Chondrocyte (in vitro differentiated cells): Measurements from ENCODE around the gene DSTN. TPM values are rescaled to one million over a fixed set of nuclear protein-coding genes. Genes with fewer than 3 reads are reported as not detected.
"Not testable (repeated sequence)": the region's sequence is repeated elsewhere in the genome, so short reads cannot be mapped to it uniquely, and the experiment has no call there.

Experiments used
- DNase-seq: peaks from one replicate; pipeline ENCODE4 v3.0.0; 2021; ENCODE audit warnings: mixed read lengths, low spot score
- H3K27ac Mint-ChIP-seq: one replicate; pipeline ENCODE4 v1.8.0; 2021; ENCODE audit warnings: mild to moderate bottlenecking, moderate library complexity, mixed read lengths; ENCODE audit not compliant: unreplicated experiment
- H3K27me3 Mint-ChIP-seq: 2 replicates; pipeline ENCODE4 v1.8.0; 2021; ENCODE audit warnings: low read depth, mixed read lengths
- H3K36me3 Mint-ChIP-seq: 2 replicates; pipeline ENCODE4 v1.8.0; 2021; ENCODE audit warnings: low read depth, mixed read lengths
- H3K4me1 Mint-ChIP-seq: 2 replicates; pipeline ENCODE4 v1.8.0; 2021; ENCODE audit warnings: low read depth, mild to moderate bottlenecking, mixed read lengths
- H3K4me3 Mint-ChIP-seq: one replicate; pipeline ENCODE4 v1.8.0; 2021; ENCODE audit warnings: mild to moderate bottlenecking, moderate library complexity, mixed read lengths; ENCODE audit not compliant: unreplicated experiment
- H3K9me3 Mint-ChIP-seq: 2 replicates; pipeline ENCODE4 v1.8.0; 2021; ENCODE audit warnings: low read depth, mixed read lengths
- total RNA-seq: library from RNA; stranded (reverse); gene quantifications from 3 replicates; pipeline ENCODE4 v1.2.1, GENCODE V29; 2021
- TF ChIP-seq, protein P1 (sequence below): fragments of 200-600 bp; sonication (generic); IDR thresholded peaks from 2 replicates; pipeline ENCODE4 v1.5.0; 2021; ENCODE audit warnings: antibody characterized with exemption, mild to moderate bottlenecking, moderate library complexity

Gene DSTN
- total RNA-seq, 1 donor from 2014 or later: 1,290 TPM

DNA sequence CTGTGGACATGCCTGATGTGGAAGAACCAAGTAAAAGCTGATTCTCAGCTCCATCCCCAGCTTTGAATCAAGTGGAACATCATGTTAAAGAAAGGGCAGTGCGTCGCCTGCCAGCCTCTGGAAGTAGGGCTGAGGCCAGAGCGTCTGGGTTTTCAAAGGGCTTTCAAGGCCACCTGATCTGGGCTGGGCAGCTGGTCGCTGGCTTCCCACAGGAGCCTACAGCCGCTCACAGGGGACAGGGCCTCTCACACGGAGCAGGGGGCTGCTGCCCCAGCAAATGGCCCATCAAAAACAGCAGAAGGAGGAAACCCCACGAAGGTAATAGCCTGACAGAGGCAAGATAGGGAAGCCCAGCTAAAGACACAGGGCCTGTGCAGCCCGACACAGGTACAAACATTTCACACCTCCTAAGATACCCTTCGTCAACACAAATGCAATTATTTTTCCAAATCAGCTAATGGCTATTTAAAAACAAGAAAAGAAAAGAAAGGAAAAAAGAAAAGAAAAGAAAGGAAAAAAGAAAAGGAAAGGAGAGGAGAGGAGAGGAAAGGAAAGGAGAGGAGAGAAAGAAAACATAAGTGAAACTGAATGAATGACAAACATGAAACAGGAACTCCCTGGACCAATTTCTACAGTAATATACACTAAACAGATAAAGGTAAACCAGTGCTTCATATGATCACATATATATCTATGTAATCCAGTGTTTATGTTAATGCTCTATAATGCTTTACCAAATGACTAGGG is 87.4 kb downstream of the DSTN start:
- Mint-ChIP-seq H3K27ac (peak overlapping the region; percentile 94), H3K9me3 (peaks cover 8% of the 10 kb centered on the region), H3K4me3 (no peak overlapping the region), H3K36me3 (peaks cover 48% of the 10 kb centered on the region), H3K27me3 (no peaks in the 10 kb centered on the region), H3K4me1 (peaks cover 78% of the 10 kb centered on the region)
- TF ChIP-seq, protein P1, sequence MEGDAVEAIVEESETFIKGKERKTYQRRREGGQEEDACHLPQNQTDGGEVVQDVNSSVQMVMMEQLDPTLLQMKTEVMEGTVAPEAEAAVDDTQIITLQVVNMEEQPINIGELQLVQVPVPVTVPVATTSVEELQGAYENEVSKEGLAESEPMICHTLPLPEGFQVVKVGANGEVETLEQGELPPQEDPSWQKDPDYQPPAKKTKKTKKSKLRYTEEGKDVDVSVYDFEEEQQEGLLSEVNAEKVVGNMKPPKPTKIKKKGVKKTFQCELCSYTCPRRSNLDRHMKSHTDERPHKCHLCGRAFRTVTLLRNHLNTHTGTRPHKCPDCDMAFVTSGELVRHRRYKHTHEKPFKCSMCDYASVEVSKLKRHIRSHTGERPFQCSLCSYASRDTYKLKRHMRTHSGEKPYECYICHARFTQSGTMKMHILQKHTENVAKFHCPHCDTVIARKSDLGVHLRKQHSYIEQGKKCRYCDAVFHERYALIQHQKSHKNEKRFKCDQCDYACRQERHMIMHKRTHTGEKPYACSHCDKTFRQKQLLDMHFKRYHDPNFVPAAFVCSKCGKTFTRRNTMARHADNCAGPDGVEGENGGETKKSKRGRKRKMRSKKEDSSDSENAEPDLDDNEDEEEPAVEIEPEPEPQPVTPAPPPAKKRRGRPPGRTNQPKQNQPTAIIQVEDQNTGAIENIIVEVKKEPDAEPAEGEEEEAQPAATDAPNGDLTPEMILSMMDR: no peak
- DNase-seq: no peak

DNA sequence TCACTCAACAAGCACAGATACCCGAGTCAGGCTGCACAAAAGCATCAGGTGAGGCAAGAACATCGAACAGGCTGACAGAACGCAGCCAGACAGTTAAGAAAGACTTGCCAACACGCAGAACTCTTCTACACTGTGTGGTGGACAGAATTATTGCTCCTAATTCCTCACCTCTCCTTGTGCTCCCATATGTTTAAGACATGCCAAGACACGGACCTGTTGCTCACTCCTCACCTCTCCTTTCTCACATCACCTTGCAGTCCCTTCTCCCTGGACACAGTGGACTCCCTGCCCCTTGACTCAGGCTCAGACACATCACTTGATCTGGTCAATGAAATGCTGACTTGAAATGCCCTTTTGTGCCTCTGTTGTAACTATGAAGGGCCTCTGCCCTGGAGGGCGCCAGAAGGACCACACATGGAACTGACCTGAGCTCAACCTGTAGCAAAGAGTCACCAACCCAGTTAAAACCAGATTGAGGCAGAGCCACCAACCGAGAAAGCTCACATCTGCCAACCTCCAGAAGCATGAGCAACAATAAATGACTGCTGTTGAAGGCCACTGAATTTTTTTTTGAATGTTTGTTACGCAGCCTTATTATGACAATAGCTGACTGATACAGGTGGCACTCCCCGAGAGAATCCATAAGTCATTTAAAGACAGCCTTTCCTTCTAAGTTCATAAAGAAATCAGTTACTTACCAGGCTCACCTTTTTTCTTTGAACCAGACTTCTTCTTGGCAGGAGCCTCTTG is 88.2 kb downstream of the DSTN start:
- no peaks in the 10 kb centered on the region for H3K27me3 Mint-ChIP-seq
- no peak for DNase-seq
- no peak overlapping the region for H3K4me3 Mint-ChIP-seq
- peaks cover 47% of the 10 kb centered on the region for H3K36me3 Mint-ChIP-seq
- H3K4me1 Mint-ChIP-seq: peaks cover 78% of the 10 kb centered on the region
- H3K27ac Mint-ChIP-seq: peak overlapping the region; percentile 77
- peaks cover 8% of the 10 kb centered on the region for H3K9me3 Mint-ChIP-seq
- TF ChIP-seq, protein P1: no peak

DNA sequence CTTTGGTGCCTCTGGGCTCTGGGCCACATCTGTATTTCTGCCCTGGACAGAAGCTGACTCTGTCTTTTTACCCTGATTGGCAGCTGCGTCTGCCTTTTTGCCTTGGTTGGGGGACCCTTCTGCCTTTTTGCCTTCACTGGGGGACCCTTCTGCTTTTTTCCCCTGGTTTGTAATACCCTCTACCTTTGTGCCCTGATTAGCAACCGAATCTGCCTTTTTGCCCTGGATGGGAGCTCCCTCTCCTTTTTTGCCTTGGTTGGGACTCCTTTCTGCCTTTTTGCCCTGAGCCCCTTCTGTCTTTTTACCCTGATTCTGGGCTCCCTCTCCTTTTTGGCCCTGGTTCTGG is 88.7 kb downstream of the DSTN start:
- H3K9me3 Mint-ChIP-seq: peaks cover 8% of the 10 kb centered on the region

DNA sequence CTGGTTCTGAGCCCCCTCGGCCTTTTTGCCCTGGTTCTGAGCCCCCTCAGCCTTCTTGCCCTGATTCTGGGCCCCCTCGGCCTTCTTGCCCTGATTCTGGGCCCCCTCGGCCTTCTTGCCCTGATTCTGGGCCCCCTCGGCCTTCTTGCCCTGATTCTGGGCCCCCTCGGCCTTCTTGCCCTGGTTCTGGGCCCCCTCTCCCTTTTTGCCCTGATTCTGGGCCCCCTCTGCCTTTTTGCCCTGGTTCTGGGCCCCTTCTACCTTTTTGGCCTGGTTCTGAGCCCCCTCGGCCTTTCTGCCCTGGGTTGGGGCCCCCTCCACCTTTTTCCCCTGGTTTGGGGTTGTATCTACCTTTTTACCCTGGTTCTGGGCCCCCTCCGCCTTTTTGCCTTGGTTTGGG is 89.5 kb downstream of the DSTN start:
- not testable (repeated sequence) for H3K9me3 Mint-ChIP-seq, H3K27me3 Mint-ChIP-seq, H3K4me3 Mint-ChIP-seq, DNase-seq
- peak overlapping the region; percentile 97 for H3K27ac Mint-ChIP-seq
- peaks cover 42% of the 10 kb centered on the region for H3K36me3 Mint-ChIP-seq
- peaks cover 86% of the 10 kb centered on the region for H3K4me1 Mint-ChIP-seq

More for the DNA sequence above, 88.7 kb downstream of the DSTN start:
- Mint-ChIP-seq H3K36me3 (peaks cover 46% of the 10 kb centered on the region), H3K4me1 (peaks cover 84% of the 10 kb centered on the region), H3K27me3 (no peaks in the 10 kb centered on the region), H3K4me3 (no peak overlapping the region), H3K27ac (peak overlapping the region; percentile 77)
- TF ChIP-seq, protein P1: no peak
- DNase-seq: no peak

Other genes with a start within 250 kb of the DSTN start
- 9.6 to 14.4 TPM (median 11.7 TPM) in 3 replicates for gene BFSP1, start 38.7 kb upstream of the DSTN start, total RNA-seq
- 459 to 621 TPM (median 460 TPM) in 3 replicates for gene RRBP1, start 112.2 kb downstream of the DSTN start, total RNA-seq
- gene BANF2, start 129.9 kb downstream of the DSTN start, total RNA-seq: not detected in 3 replicates